H1 (cell line): Measurements from ENCODE around the gene MAGOH. TPM values are rescaled to one million over a fixed set of nuclear protein-coding genes. Genes with fewer than 3 reads are reported as not detected.

Experiments used
- CTCF ChIA-PET: fragments of 300-600 bp; sonication (Branson Sonifier 250); formaldehyde crosslinking; loops from one replicate; lab custom pipeline; 2021; ENCODE audit not compliant: partially characterized antibody; lab: Charles Lee
- POLR2A ChIA-PET: fragments of 300-600 bp; sonication (Branson Sonifier 250); formaldehyde crosslinking; loops from one replicate; lab custom pipeline; 2021; ENCODE audit warnings: inconsistent platforms; ENCODE audit not compliant: partially characterized antibody; lab: Charles Lee
- DNase-seq, 2 experiments: peaks; one replicate each; pipeline versions ENCODE4 v3.0.0 to v3.0.0-alpha.2; 2010 to 2022; ENCODE audit warnings: low spot score in 2 of 2, low read depth in 1 of 2, mixed read lengths in 1 of 2
- FAIRE-seq: peaks from 2 replicates; lab custom pipeline; 2011; peaks lifted over from hg19 to GRCh38; lab: Jason Lieb, UNC
- H2AFZ ChIP-seq: 2 replicates; pipeline ENCODE4 v1.8.1; 2012; ENCODE audit warnings: low read length, inconsistent platforms
- H2AK5ac ChIP-seq: 2 replicates; pipeline ENCODE4 v1.6.1; 2013; ENCODE audit warnings: low read depth, low read length
- H2BK120ac ChIP-seq: replicated peaks from 2 replicates; pipeline ENCODE3; 2013; ENCODE audit warnings: low read depth, low read length, inconsistent platforms
- H2BK12ac ChIP-seq: 2 replicates; pipeline ENCODE4 v1.6.1; 2013; ENCODE audit warnings: low read depth, low read length
- H2BK15ac ChIP-seq: 2 replicates; pipeline ENCODE4 v1.6.1; 2013; ENCODE audit warnings: low read length
- H2BK20ac ChIP-seq: 2 replicates; pipeline ENCODE4 v1.6.1; 2013; ENCODE audit warnings: low read length
- H2BK5ac ChIP-seq: 2 replicates; pipeline ENCODE4 v1.6.1; 2013; ENCODE audit warnings: low read depth, low read length
- H3K14ac ChIP-seq: 2 replicates; pipeline ENCODE4 v1.6.1; 2013; ENCODE audit warnings: inconsistent platforms; ENCODE audit not compliant: insufficient read length
- H3K18ac ChIP-seq: 2 replicates; pipeline ENCODE4 v1.6.1; 2013; ENCODE audit warnings: low read length; ENCODE audit errors: extremely low read depth
- H3K23ac ChIP-seq: 2 replicates; pipeline ENCODE4 v1.6.1; 2013; ENCODE audit warnings: inconsistent platforms; ENCODE audit not compliant: insufficient read length
- H3K23me2 ChIP-seq: 2 replicates; pipeline ENCODE4 v1.6.1; 2013; ENCODE audit warnings: low read depth, low read length
- H3K27ac ChIP-seq: 2 replicates; pipeline ENCODE4 v1.6.1; 2011; ENCODE audit warnings: low read depth, low read length, inconsistent platforms
- H3K27me3 ChIP-seq, 4 experiments: replicated peaks in 1 of 4; 1 replicate in 1 of 4; 2 replicates in 3 of 4; pipeline versions ENCODE4 v1.6.1 to v1.8.1; 2011 to 2013; ENCODE audit warnings: low read length in 3 of 4, mild to moderate bottlenecking in 3 of 4, inconsistent platforms in 2 of 4, mixed read lengths in 2 of 4, moderate library complexity in 1 of 4; ENCODE audit not compliant: control insufficient read depth in 3 of 4, insufficient read depth in 3 of 4; ENCODE audit errors: extremely low read depth in 1 of 4
- H3K36me3 ChIP-seq, 4 experiments: 2 replicates each; pipeline versions ENCODE4 v1.6.1 to v1.8.1; 2011 to 2013; ENCODE audit warnings: mild to moderate bottlenecking in 4 of 4, low read length in 3 of 4, moderate library complexity in 2 of 4, control low read depth in 1 of 4, inconsistent platforms in 1 of 4; ENCODE audit not compliant: insufficient read depth in 4 of 4, control insufficient read depth in 2 of 4
- H3K4ac ChIP-seq: replicated peaks from 2 replicates; pipeline ENCODE3; 2013; ENCODE audit warnings: low read length, low read depth, mixed read lengths, inconsistent platforms; ENCODE audit not compliant: insufficient read length
- H3K4me1 ChIP-seq, 4 experiments: replicated peaks in 1 of 4; 1 replicate in 1 of 4; 2 replicates in 3 of 4; pipeline versions ENCODE4 v1.6.1 to v1.8.1; 2011 to 2013; ENCODE audit warnings: low read length in 3 of 4, inconsistent platforms in 2 of 4, mixed read lengths in 1 of 4; ENCODE audit not compliant: insufficient read depth in 4 of 4, control insufficient read depth in 3 of 4
- H3K4me2 ChIP-seq, 2 experiments: 2 replicates each; pipeline versions ENCODE4 v1.6.1 to v1.8.1; 2011 to 2013; ENCODE audit warnings: low read depth in 2 of 2, low read length in 2 of 2, control low read depth in 1 of 2, inconsistent platforms in 1 of 2, mild to moderate bottlenecking in 1 of 2; ENCODE audit not compliant: insufficient read depth in 1 of 2
- H3K4me3 ChIP-seq, 4 experiments: fragments of 200-600, 300-600 bp in 1 of 4; sonication (generic), shearing (Covaris generic), sonication (Bioruptor Twin) in 1 of 4; 2 replicates each; pipeline versions ENCODE4 v1.5.1 to v1.8.1; 2011 to 2016; ENCODE audit warnings: low read length in 4 of 4, low read depth in 3 of 4, control low read depth in 2 of 4, inconsistent platforms in 2 of 4, mild to moderate bottlenecking in 2 of 4, mixed read lengths in 1 of 4, moderate library complexity in 1 of 4; ENCODE audit not compliant: insufficient read depth in 2 of 4; ENCODE audit errors: extremely low read depth in 1 of 4
- H3K56ac ChIP-seq: replicated peaks from 2 replicates; pipeline ENCODE3; 2013; ENCODE audit warnings: low read depth, mild to moderate bottlenecking, mixed read lengths, low read length, inconsistent platforms; ENCODE audit not compliant: insufficient read length
- H3K79me1 ChIP-seq: 2 replicates; pipeline ENCODE4 v1.6.1; 2013; ENCODE audit warnings: low read depth, low read length, control low read depth
- H3K79me2 ChIP-seq, 2 experiments: 2 replicates each; pipeline versions ENCODE4 v1.6.1 to v1.8.1; 2012 to 2013; ENCODE audit warnings: low read length in 2 of 2, mild to moderate bottlenecking in 2 of 2, inconsistent platforms in 1 of 2; ENCODE audit not compliant: insufficient read depth in 2 of 2, control insufficient read depth in 1 of 2
- H3K9ac ChIP-seq, 4 experiments: replicated peaks in 1 of 4; 1 replicate in 1 of 4; 2 replicates in 3 of 4; pipeline versions ENCODE4 v1.6.1 to v1.8.1; 2011 to 2013; ENCODE audit warnings: low read depth in 3 of 4, low read length in 3 of 4, control low read depth in 2 of 4, mild to moderate bottlenecking in 2 of 4, moderate library complexity in 2 of 4, inconsistent platforms in 1 of 4; ENCODE audit errors: extremely low read depth in 1 of 4
- H3K9me3 ChIP-seq, 2 experiments: 2 replicates each; pipeline versions ENCODE4 v1.6.1 to v1.8.1; 2012 to 2013; ENCODE audit warnings: mild to moderate bottlenecking in 2 of 2, moderate library complexity in 2 of 2, control low read depth in 1 of 2, inconsistent platforms in 1 of 2, low read depth in 1 of 2, low read length in 1 of 2, mixed read lengths in 1 of 2; ENCODE audit not compliant: insufficient read depth in 2 of 2
- H4K20me1 ChIP-seq, 2 experiments: replicated peaks in 1 of 2; 2 replicates each; pipeline versions ENCODE3 to v1.8.1; 2011 to 2013; ENCODE audit warnings: inconsistent platforms in 2 of 2, low read length in 2 of 2, mild to moderate bottlenecking in 1 of 2; ENCODE audit not compliant: insufficient read depth in 2 of 2, control insufficient read depth in 1 of 2
- H4K5ac ChIP-seq: 2 replicates; pipeline ENCODE4 v1.6.1; 2013; ENCODE audit warnings: low read length, low read depth, mixed read lengths, inconsistent platforms; ENCODE audit not compliant: insufficient read length
- H4K8ac ChIP-seq: 2 replicates; pipeline ENCODE4 v1.8.0; 2013; ENCODE audit warnings: mild to moderate bottlenecking, moderate library complexity, low read length, inconsistent platforms; ENCODE audit not compliant: insufficient read depth; ENCODE audit errors: extremely low read depth
- H4K91ac ChIP-seq: replicated peaks from 2 replicates; pipeline ENCODE3; 2013; ENCODE audit warnings: low read length, mixed read lengths, inconsistent platforms; ENCODE audit not compliant: insufficient read length
- BRCA1 ChIP-seq: IDR thresholded peaks from 2 replicates; pipeline ENCODE4 v1.6.1; 2012; ENCODE audit warnings: low read depth, low read length, improper control_type of control experiment
- CBX8 ChIP-seq: fragments of 300-800, 300-1000 bp; sonication (generic); IDR thresholded peaks from 2 replicates; pipeline ENCODE4 v1.7.1; 2016; ENCODE audit warnings: low read depth, low read length, borderline replicate concordance
- CHD2 ChIP-seq: IDR thresholded peaks from 2 replicates; pipeline ENCODE4 v1.6.1; 2012; ENCODE audit warnings: low read length, improper control_type of control experiment
- CTBP2 ChIP-seq: IDR thresholded peaks from 2 replicates; pipeline ENCODE4 v1.7.0; 2011; ENCODE audit warnings: borderline replicate concordance, mild to moderate bottlenecking, moderate library complexity, mixed read lengths, low read length; ENCODE audit not compliant: insufficient read depth, insufficient read length
- EZH2 ChIP-seq: fragments of 200-600 bp; sonication (generic); IDR thresholded peaks from 2 replicates; pipeline ENCODE4 v1.7.1; 2012; ENCODE audit warnings: low read depth, mild to moderate bottlenecking, moderate library complexity, low read length, inconsistent platforms; ENCODE audit not compliant: severe bottlenecking
- FOSL1 ChIP-seq: IDR thresholded peaks from 2 replicates; pipeline ENCODE4 v1.6.1; 2011; ENCODE audit warnings: mild to moderate bottlenecking, low read depth, low read length, moderate library complexity; ENCODE audit not compliant: insufficient read depth
- HDAC2 ChIP-seq, 2 experiments: fragments of 300-600 bp in 1 of 2; sonication (generic) in 1 of 2; IDR thresholded peaks; 2 replicates each; pipeline ENCODE4 v1.6.1; 2011 to 2012; ENCODE audit warnings: low read depth in 2 of 2, low read length in 2 of 2, mild to moderate bottlenecking in 2 of 2, moderate library complexity in 2 of 2, borderline replicate concordance in 1 of 2, inconsistent platforms in 1 of 2
- HDAC6 ChIP-seq: IDR thresholded peaks from one replicate; pipeline ENCODE4 v1.7.1; 2012; ENCODE audit warnings: low read depth, mild to moderate bottlenecking, inconsistent platforms, low read length, moderate library complexity
- RAD21 ChIP-seq, 2 experiments: IDR thresholded peaks in 1 of 2; conservative IDR thresholded peaks in 1 of 2; 2 replicates each; pipeline ENCODE4 v1.6.1; 2011; ENCODE audit warnings: low read depth in 2 of 2, low read length in 2 of 2, improper control_type of control experiment in 1 of 2, inconsistent platforms in 1 of 2, mild to moderate bottlenecking in 1 of 2, moderate library complexity in 1 of 2
- TAF7 ChIP-seq: optimal IDR thresholded peaks from 2 replicates; pipeline ENCODE3; 2011; ENCODE audit warnings: low read depth, mild to moderate bottlenecking, inconsistent platforms, low read length, moderate library complexity, borderline replicate concordance
- TBP ChIP-seq: IDR thresholded peaks from 2 replicates; pipeline ENCODE4 v1.6.1; 2011; ENCODE audit warnings: low read depth, low read length, improper control_type of control experiment
- WGBS, 2 experiments: shearing (Covaris generic) in 1 of 2; methylation state at CpG; one replicate each; pipeline versions ENCODE4 v1.1.6 to v1.1.7; 2013 to 2015; ENCODE audit warnings: low lambda C conversion rate in 2 of 2, mixed read lengths in 2 of 2, inconsistent platforms in 1 of 2, low coverage in 1 of 2, missing lambda C conversion rate in 1 of 2; ENCODE audit not compliant: insufficient replicate concordance in 2 of 2, insufficient coverage in 1 of 2, insufficient read length in 1 of 2; ENCODE audit errors: extremely low coverage in 1 of 2, missing lambda C conversion rate in 1 of 2; 5-methylcytosine and 5-hydroxymethylcytosine counted together
- polyA plus RNA-seq, 7 experiments: library from polyadenylated mRNA; depleted of rRNA in 3 of 7; stranded (reverse) in 5 of 7; unstranded in 2 of 7; fragments of >200 nt in 5 of 7; fragments of 200-250 nt in 2 of 7; gene quantifications; 1 replicate in 5 of 7; 2 replicates in 1 of 7; 4 replicates in 1 of 7; pipeline versions ENCODE4 v1.2.1 to v1.2.3, GENCODE V29; 2011 to 2013; ENCODE audit warnings: missing spikeins in 2 of 7, mixed read lengths in 2 of 7
- total RNA-seq: library from RNA; stranded (reverse); fragmentation: NEBNext Ultra II Directional; extraction: Animal tissue kit (Norgen Biotek cat#: 25700); gene quantifications from 2 replicates; pipeline ENCODE4 v1.2.1, GENCODE V29; 2021
- TF ChIP-seq, protein P1 (sequence below): IDR thresholded peaks from 2 replicates; pipeline ENCODE4 v1.6.1; 2012; ENCODE audit warnings: inconsistent platforms

MAGOH gene
- total and polyA plus RNA-seq, 2 of the 8 experiments (the other 6 are each of a cell fraction or from before 2014, with no cell fraction given), result 46.9 to 74.3 TPM

DNA sequence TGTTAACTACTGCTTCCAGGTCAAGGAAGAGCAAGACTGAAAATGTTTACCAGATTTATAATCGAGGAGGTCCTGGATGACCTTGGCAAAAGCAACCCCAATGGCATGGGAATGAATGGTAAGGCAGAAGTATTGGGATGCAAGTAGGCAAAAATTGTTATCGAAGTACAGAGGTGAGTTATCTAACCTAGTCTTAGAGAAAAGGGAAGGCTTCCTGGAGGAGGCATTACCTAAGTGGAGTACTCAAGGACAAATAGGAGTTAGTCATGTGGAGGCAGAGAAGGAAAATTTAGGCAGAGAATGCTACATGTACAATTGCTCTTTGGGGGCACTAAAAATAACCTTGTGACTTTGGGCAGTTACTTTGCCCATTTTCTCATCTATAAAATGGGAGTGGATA is 3.5 kb upstream of the MAGOH start:
- Histone ChIP-seq H3K4me1 (no peaks in the 10 kb centered on the region; a peak in 1 of 7 replicates), H2AK5ac (no peak overlapping the region), H3K9me3 (no peaks in the 10 kb centered on the region), H3K9ac (no peak overlapping the region), H3K4me2 (no peak overlapping the region), H3K27me3 (no peaks in the 10 kb centered on the region; a peak in 1 of 7 replicates), H3K4ac (no peak overlapping the region), H2BK12ac (no peak overlapping the region), H4K5ac (no peak overlapping the region), H2AFZ (no peak overlapping the region), H3K18ac (no peak overlapping the region), H3K36me3 (peaks cover 7 to 27% (median 19%) of the 10 kb centered on the region in 4 experiments; a peak in 7 of 8 replicates), H3K79me1 (no peaks in the 10 kb centered on the region), H2BK120ac (no peak overlapping the region), H3K23ac (no peak overlapping the region), H3K4me3 (no peak overlapping the region), H3K23me2 (peaks cover 8% of the 10 kb centered on the region), H3K27ac (no peak overlapping the region), H3K56ac (no peak overlapping the region), H2BK20ac (no peak overlapping the region), H3K14ac (no peak overlapping the region), H4K91ac (no peak overlapping the region), H2BK15ac (no peak overlapping the region), H3K79me2 (peaks cover 6 to 11% of the 10 kb centered on the region in 2 experiments), H2BK5ac (no peak overlapping the region), H4K20me1 (peaks cover 0 to 2% of the 10 kb centered on the region in 2 experiments), H4K8ac (no peak overlapping the region)
- ChIA-PET POLR2A (interaction anchor here (10.8 kb wide), 1 partner anchor 20 kb away, joined by 62 read pairs; the partner anchor contains the start of gene CZIB), CTCF (interaction anchor here (0.7 kb wide), 1 partner anchor 36 kb away, joined by 3 read pairs; no protein-coding TSS in a partner anchor)
- DNase-seq (no peak), FAIRE-seq (no peak)
- WGBS, 2 experiments, result 90% methylated on average over 2 of the region's 2 CpGs; no CpG with 5 or more reads in 1 of the 2 experiments
- TF ChIP-seq CTBP2, result no peak
- TF ChIP-seq RAD21 (IDR thresholded peaks at IDR 0.05 in 1 of 2, conservative IDR thresholded peaks at IDR 0.05 in 1 of 2; ENCODE audit: low read depth in 2 of 2, low read length in 2 of 2), result no peak
- TF ChIP-seq TAF7, result no peak
- TF ChIP-seq, protein P1, sequence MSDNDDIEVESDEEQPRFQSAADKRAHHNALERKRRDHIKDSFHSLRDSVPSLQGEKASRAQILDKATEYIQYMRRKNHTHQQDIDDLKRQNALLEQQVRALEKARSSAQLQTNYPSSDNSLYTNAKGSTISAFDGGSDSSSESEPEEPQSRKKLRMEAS, result no peak
- TF ChIP-seq CHD2, result no peak
- no peak for TF ChIP-seq HDAC2 (IDR thresholded peaks at IDR 0.05; ENCODE audit: borderline replicate concordance in 1 of 2, low read depth in 2 of 2, low read length in 2 of 2)
- TF ChIP-seq HDAC6, result no peak
- no peak for TF ChIP-seq CBX8
- no peak for TF ChIP-seq TBP
- TF ChIP-seq EZH2, result no peak
- TF ChIP-seq FOSL1, result no peak
- no peak for TF ChIP-seq BRCA1
